GM12875 (cell line): ENCODE results near the gene PTPRU.

Experiments
- H3K4me3 ChIP-seq: one replicate; pipeline ENCODE4 v1.5.1; 2011; ENCODE audit warnings: low read depth, low read length, control low read depth
- CTCF ChIP-seq: IDR thresholded peaks from 2 replicates; pipeline ENCODE4 v1.5.1; 2011; ENCODE audit warnings: low read depth, mild to moderate bottlenecking, control low read depth, inconsistent platforms, low read length, moderate library complexity, borderline replicate concordance; ENCODE audit not compliant: insufficient read depth

The PTPRU gene

DNA sequence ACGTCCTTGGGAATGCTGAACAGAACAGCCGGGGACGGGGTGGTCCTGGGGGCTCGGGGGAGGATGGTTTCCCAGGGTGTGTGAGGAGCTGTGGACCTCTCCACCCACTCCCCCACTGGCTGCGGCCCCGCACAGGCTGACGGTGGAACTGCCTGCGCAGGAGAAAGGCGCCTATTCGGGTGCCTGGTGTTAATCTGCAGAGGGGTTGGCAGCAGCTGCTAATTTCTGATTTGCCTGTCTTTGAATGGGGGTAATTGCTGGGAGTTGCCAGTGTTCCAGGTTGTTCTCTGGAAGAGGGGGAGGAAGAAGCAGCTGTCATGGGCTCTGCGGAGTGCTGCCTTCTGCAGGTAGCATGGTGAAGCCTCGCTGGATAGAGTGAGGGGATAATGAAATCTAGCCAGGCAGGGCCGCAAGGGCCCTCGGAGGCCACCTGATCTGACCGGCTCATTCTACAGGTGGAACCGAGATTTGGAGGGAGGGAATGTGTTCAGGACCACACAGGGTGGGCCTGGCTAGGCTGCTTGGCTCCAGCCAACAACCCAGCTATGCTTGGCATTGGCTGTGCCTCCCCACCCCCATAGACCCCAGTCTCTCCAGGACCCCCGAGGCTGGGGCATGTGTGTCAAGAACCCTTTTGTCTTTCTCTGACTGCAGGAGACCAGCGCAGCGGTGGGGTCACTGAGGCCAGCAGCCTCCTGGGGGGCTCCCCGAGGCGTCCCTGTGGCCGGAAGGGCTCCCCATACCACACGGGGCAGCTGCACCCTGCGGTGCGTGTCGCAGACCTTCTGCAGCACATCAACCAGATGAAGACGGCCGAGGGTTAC, 67.1 kb downstream of the PTPRU start:
- no peak for TF ChIP-seq CTCF
- H3K4me3 ChIP-seq, result no peak overlapping the region

GRCh38 chr1:29304025-29304684, 67.8 kb downstream of the PTPRU start:
- no peak overlapping the region for H3K4me3 ChIP-seq
- no peak for TF ChIP-seq CTCF

GRCh38 chr1:29305943-29306342, 69.6 kb downstream of the PTPRU start:
- TF ChIP-seq CTCF, result no peak
- no peak overlapping the region for H3K4me3 ChIP-seq

DNA sequence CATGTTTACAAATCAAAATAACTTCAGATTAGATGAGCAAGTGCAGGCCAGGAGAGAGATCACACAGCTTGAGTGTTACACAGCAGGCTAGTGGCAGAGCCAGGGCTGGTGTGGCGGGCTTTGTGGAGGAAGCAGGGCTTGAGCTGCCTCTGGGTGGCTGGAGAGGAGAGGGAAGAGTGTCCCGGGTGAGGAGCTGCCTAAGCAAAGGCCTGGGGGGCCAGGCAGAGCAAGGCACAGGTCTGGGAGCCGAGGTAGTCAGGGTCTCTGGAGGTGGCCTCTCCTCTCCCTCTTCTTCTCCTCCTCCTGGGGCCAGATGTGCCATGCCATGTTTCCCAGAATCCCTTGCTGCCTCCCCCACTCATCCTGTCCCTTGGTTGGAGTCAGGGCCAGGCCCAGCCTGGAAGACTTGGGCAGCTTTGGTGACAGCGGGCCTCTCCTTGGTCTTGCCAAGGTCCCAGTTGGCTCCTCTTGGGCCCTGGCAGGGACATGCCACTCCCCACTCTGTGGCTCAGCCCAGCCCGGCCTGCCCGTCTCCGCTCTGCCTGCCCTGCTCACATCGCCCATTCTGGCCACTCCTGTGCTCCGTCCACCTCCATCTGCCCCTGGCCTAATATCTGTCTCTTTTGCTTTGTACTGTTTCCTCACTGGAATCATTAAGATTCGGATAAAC, 70.3 kb downstream of the PTPRU start:
- TF ChIP-seq CTCF, result no peak

GRCh38 chr1:29309075-29309474, 72.8 kb downstream of the PTPRU start:
- TF ChIP-seq CTCF, result no peak
- H3K4me3 ChIP-seq, result no peak overlapping the region

More for the DNA sequence above, 70.3 kb downstream of the PTPRU start:
- no peak overlapping the region for H3K4me3 ChIP-seq

DNA sequence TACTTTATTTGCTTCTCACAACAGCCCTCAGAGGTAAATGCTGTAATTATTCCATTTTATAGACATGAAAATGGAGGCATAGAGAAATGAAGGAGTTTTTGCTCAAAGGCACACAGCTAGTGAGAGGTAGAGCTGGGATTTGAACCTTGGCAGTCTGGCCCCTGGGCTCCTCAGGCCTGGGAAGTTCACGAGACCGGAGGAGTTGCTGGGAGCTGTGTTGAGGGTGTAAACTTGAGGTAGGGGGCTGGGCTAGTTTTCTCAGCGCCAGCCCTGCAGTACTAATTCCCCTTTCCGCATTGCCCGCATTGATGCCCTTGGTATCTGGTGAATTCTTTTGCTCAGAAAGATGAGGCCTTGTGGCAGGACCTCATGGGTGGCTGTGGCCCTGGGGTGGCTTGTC, 73.3 kb downstream of the PTPRU start:
- no peak overlapping the region for H3K4me3 ChIP-seq
- no peak for TF ChIP-seq CTCF
